Measurements from ENCODE around the gene NTRK2.

The NTRK2 gene

GRCh38 chr9:84900421-84900820, 230.9 kb downstream of the NTRK2 start:
- no peak for DNase-seq

GRCh38 chr9:84903963-84904362, 234.4 kb downstream of the NTRK2 start:
- no peak for DNase-seq

GRCh38 chr9:84916769-84917168, 247.2 kb downstream of the NTRK2 start:
- DNase-seq = no peak

GRCh38 chr9:84917366-84918070, 248.0 kb downstream of the NTRK2 start:
- DNase-seq = no peak

- no peak for DNase-seq
Measured at GRCh38 chr9:84919440-84919839, 249.9 kb downstream of the NTRK2 start.

- DNase-seq = no peak
Measured at GRCh38 chr9:84921175-84921574, 251.6 kb downstream of the NTRK2 start.

- no peak for DNase-seq
Measured at GRCh38 chr9:84922051-84922450, 252.5 kb downstream of the NTRK2 start.

GRCh38 chr9:84924266-84924665, 254.7 kb downstream of the NTRK2 start:
- DNase-seq = no peak

GRCh38 chr9:84925225-84925872, 255.8 kb downstream of the NTRK2 start:
- DNase-seq = no peak

- no peak for DNase-seq
Measured at GRCh38 chr9:84926793-84927192, 257.3 kb downstream of the NTRK2 start.

GRCh38 chr9:84928419-84928818, 258.9 kb downstream of the NTRK2 start:
- DNase-seq = no peak

- no peak for DNase-seq
Measured at GRCh38 chr9:84929068-84929467, 259.5 kb downstream of the NTRK2 start.

- no peak for DNase-seq
Measured at GRCh38 chr9:84932915-84933527, 263.5 kb downstream of the NTRK2 start.

- no peak for DNase-seq
Measured at GRCh38 chr9:84935528-84936117, 266.1 kb downstream of the NTRK2 start.

GRCh38 chr9:84937180-84937579, 267.7 kb downstream of the NTRK2 start:
- DNase-seq = no peak

GRCh38 chr9:84937581-84937980, 268.1 kb downstream of the NTRK2 start:
- DNase-seq = no peak

- no peak for DNase-seq
Measured at GRCh38 chr9:84939774-84940173, 270.2 kb downstream of the NTRK2 start.

GRCh38 chr9:84940294-84940693, 270.8 kb downstream of the NTRK2 start:
- DNase-seq = no peak

- no peak for DNase-seq
Measured at GRCh38 chr9:84941792-84942191, 272.3 kb downstream of the NTRK2 start.

- no peak for DNase-seq
Measured at GRCh38 chr9:84943482-84944050, 274.0 kb downstream of the NTRK2 start.

- DNase-seq = no peak
Measured at GRCh38 chr9:84945878-84946538, 276.5 kb downstream of the NTRK2 start.

GRCh38 chr9:84947412-84947972, 278.0 kb downstream of the NTRK2 start:
- DNase-seq = no peak

- DNase-seq = no peak
Measured at GRCh38 chr9:84949258-84949657, 279.7 kb downstream of the NTRK2 start.

Data from NCI-H2171 (cell line).